IPS DF 4.7 (cell line): Measurements from ENCODE around the gene STAT4.

Experiments used
- DNase-seq: peaks from one replicate; pipeline ENCODE4 v3.0.0-alpha.2; 2013; ENCODE audit warnings: low spot score; ENCODE audit errors: extremely low read depth

STAT4 gene

DNA sequence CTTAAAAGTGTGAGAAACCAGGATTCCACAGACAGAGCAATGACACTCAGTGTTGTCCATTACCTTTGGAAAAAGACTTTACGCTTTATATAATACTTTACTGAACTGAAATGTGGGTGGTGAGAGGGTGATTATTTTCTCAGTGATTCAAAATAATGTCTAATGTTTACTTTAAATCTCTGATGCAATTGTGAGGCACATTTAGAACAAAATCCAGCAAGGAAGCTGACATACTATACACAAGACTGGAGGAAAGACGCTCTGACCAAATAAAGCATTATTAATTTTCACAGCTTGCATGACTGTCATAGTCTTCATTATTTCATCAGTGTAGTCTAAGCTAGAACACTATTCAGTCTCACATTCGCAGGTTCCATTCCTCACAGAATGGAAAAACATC, 102.7 kb downstream of the STAT4 start:
- DNase-seq: no peak

- DNase-seq: no peak
These were observed 105.7 kb downstream of the STAT4 start for GRCh38 chr2:191045141-191045540.

GRCh38 chr2:191043438-191043837, 107.4 kb downstream of the STAT4 start:
- no peak for DNase-seq

- no peak for DNase-seq
These were observed 109.2 kb downstream of the STAT4 start for GRCh38 chr2:191041418-191042161.

DNA sequence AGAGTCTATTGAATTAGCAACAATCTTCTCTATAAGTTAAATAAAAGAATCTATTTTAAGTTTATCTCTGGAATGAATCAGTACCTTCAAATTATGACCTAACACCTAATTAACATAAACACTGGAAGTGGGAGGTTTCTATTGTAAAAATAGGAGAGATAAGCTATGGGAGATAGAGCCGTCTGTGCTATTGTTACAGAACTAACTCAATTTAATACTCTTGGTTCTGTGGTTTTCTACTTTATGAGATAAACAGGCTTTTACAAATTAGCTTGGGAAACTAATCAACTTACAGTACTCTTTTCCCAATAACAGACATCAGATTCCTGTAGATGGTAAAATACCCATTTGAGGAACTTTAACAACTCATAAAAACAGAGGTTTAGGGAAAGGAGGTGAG, 111.2 kb downstream of the STAT4 start:
- no peak for DNase-seq

GRCh38 chr2:191038741-191039140, 112.1 kb downstream of the STAT4 start:
- DNase-seq: no peak

- DNase-seq: no peak
These were observed 112.5 kb downstream of the STAT4 start for GRCh38 chr2:191038241-191038725.

DNA sequence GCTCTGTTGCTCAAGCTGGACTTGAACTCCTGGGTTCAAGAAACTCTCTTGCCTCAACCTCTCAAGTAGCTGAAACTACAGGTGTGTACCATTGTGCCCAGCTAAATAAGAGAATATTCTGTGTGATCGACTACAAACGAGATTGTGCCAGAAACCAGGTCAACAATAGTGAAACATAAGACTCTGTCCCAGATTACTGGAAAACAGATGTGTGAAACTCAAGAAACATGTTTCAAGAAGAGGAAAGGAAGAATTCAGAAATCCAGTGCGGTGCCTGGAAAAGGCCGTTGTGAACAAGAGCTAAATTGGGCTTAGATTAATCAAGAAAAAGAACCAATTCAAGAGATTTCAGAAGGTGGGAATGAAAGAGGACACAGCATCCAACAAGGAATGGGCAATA, 113.4 kb downstream of the STAT4 start:
- DNase-seq: no peak

- no peak for DNase-seq
These were observed 114.4 kb downstream of the STAT4 start for GRCh38 chr2:191036363-191036762.

DNA sequence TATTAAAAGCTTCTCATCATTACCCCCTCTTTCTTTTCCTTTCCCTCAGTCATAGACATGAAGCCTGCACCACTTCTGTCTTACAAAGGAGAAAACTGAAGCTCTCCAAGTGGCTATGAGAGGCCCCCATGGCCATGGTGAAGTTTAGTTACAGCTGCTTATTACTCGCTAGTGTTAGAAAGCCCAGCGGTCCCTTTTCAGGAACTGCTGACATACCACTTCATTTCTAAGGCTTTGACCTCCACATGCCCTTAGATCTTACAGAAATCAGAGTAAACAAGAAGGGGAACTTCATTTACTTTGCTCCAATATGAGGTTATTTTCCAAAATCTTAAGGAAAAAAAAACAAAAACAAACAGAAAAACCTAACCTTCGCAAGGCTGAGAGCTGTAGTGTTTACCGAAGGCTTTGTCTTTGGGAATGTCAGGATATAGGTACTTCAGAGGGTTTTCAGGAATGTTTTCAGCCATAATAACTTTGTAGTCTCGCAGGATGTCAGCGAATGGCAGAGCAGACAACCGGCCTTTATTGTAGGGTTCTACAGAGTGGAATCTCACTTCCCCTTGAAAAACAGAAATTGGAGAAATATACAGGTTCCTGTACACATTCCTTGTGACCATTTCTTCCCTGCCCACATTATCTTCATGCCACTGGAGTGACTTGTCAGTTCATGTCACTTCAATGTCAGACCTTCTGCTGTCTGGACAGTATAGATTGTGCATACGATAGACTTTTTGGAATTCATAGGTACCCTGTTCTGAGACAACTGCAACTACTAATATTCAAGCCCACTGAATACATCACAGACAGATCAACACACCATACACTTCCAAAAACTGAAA, 118.0 kb downstream of the STAT4 start:
- no peak for DNase-seq

DNA sequence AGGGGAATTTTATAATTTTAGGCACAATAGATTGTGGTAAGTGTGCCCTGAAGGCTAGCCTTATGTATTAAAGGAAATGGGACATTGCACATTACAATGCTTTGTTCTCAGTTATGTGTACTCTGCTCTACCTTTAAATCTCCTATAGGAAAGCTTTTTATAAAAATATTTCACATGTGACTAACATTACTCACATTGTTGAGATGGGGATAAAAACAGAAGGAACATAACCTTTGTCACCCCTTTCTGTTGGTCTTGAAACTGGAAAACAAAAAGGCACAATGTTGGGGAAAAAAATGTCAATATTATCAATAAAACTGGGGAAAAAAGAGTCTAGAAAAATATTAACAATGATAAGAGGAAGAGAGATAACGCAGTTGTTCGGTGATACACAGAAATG, 119.5 kb downstream of the STAT4 start:
- no peak for DNase-seq

- DNase-seq: no peak
These were observed 120.2 kb downstream of the STAT4 start for GRCh38 chr2:191030521-191031154.

GRCh38 chr2:191029280-191029950, 121.4 kb downstream of the STAT4 start:
- DNase-seq: no peak

DNA sequence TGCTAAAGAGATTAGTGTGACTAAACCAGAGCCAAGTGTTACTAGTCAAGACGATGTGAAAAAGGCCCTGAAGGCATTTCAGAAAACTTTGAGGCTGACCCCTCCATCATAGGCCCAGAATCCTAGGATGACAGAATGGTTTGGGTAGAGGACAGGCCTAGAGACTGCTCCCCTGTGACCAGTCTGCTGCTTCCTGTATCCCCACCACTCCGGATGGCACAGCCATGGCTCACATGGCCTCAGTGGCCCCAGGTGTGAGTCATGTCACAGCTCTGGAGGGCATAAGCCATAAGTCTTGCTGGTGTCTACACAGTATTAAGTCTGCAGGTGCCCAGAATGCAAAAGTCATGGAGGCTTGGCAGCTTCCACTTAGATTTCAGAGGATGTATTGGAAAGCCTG, 124.4 kb downstream of the STAT4 start:
- no peak for DNase-seq

DNA sequence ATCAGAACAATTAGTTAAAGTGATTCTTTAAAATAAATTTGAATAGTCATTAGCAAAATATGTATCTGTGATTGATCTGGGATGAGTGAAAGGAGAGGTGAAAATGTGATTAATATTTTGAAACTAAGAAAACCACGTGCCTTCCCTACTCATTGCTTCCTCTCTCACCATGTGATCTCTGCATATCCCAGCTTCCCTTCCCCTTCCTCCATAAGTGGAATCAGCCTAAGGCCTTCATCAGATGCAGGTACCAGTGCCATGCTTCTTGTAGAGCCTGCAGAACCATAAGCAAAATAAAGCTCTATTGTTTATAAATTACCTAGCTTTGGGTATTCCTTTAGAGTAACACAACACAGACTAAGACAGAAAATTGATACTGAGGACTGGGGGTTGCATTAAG, 125.7 kb downstream of the STAT4 start:
- no peak for DNase-seq

DNA sequence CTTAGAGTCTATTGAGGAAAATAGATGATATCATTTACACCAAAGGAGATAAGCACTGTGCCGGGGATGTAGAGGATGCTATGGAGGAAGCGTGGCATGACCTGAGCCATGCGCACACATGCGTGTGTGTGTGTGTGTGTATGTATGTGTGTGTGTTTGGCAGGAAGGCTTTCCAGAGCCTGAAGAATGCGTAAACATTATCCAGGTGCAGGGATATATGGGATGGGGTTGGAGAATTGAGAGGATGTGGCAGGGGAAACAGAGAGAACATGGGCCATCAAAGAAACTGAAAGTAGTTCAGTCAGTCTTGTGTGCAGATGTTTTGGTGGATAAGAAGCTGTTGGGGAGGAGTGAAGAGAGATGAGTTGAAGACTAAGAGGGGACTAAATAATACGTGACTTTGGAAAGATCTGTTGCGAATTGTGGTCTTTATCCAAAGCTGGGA, 127.5 kb downstream of the STAT4 start:
- no peak for DNase-seq

DNA sequence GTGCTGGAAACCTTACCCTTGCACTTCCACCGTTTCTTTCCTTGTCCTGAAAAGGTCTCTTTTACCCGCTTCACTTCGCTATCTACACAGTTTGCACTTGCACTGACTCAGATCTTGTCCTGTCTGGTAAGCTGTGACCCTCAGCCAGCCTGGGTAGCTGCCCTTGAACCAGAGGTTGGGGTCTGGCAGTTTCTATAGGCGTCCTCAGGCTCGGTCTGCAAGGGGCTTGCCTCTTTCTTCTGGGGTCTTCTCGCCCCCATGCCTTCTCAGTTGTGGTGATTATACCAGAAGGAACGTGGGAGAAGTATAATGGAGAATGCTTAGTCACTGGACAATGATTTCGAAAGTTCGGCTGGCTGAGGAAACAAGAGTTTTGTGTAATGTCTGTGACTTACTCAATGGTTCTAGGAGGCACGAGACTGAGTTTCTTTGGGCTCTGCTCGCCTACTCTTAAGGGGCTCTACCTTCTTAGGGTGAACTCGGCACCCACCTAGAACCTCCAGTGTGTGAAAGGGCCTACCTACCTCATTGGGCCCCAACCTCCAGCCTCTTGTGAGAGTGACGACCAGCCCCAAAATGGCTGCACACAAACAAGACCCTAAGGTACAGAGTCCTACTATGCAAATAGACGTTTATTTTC, 129.9 kb downstream of the STAT4 start:
- DNase-seq: no peak

DNA sequence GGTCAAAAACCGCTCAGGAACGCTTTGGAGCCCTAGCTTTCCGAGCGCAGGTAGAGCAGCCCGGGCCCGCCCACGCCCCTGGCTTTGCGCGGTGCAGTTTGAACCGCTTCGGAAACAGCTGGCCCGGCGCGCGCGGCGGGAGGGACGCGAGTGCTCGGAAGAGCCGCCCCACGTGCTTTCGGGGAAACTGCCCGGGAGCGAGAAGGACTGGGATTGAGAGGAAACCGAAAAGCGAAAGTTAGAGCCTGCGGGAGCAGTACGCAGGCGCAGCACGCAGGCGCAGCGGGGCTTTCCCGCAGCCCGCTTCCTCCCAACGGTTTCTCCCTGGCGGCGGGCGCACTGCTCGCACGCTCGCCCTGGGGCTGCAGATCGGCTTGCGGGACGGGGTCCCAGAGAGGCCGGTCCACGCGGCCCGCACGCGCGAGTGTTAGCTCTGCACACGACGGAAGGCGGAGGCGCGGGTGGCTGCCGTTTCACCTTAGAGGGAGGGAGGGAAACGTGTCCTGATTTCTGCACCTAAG, 130.5 kb downstream of the STAT4 start:
- DNase-seq: no peak

DNA sequence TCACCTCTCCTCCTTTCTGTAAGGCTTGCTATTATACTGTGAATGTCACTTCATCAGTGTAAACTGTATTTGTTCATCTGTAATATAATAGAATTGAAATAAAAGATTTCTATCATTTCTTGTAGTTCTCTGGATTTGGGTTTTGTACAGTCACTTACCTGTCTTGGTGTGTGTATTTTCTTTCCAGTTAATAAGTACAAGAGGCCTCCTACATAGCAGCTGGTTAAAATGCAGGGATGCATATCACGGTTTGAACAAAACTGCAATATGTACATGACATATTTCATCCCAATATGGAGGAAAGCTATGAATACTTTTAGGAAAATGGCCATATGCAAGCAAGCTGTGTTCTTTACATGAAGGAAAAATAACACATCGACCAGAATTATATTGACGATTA, 131.4 kb downstream of the STAT4 start:
- no peak for DNase-seq

DNA sequence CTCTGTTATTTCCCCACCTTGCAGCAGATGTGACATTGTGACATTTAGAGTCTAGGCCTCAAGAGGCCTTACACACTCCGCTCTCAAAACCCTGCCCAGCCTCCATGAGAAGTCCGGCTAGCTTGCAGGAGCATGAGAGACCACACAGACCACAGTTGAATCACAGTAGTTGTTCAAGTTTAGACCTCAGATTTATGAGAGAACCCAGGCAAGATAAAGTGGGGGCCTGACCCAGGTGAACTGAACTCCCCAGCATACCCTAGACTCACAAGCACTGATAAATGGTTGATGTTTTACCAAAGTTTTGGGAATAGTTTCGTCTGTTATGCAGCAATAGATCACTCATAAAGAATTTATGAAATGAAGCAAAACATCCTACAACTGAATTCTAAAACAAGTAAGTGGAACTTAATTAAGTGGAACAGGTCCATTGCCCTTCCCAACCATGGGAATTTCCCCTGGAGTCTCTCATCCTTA, 132.1 kb downstream of the STAT4 start:
- no peak for DNase-seq

- DNase-seq: no peak
These were observed 132.7 kb downstream of the STAT4 start for GRCh38 chr2:191018048-191018447.
